A673 (cell line): ENCODE results near the gene CD3G. TPM values are rescaled to one million over a fixed set of nuclear protein-coding genes. Genes with fewer than 3 reads are reported as not detected.

ENCODE experiments used
- Bru-seq: library from RNA; stranded (reverse); fragments of 400-500 nt; gene quantifications from one replicate; lab custom pipeline; 2021; lab: Mats Ljungman, UMichigan
- BruChase-seq, 2 experiments: library from RNA; stranded (reverse); fragments of 400-500 nt; gene quantifications; one replicate each; lab custom pipeline; 2021; lab: Mats Ljungman, UMichigan
- BruUV-seq: library from RNA; stranded (reverse); fragments of 400-500 nt; replicated peaks from 2 replicates; lab custom pipeline; 2021; lab: Mats Ljungman, UMichigan
- CTCF ChIA-PET: fragments of 300-600 bp; sonication (Branson Sonifier 250); formaldehyde crosslinking; loops from one replicate; lab custom pipeline; 2022; ENCODE audit warnings: antibody characterized with exemption; lab: Charles Lee
- POLR2A ChIA-PET: fragments of 300-600 bp; sonication (Branson Sonifier 250); formaldehyde crosslinking; loops from one replicate; lab custom pipeline; 2022; ENCODE audit warnings: antibody characterized with exemption; ENCODE audit not compliant: low non-redundant PET; lab: Charles Lee
- DNase-seq: peaks from one replicate; pipeline ENCODE4 v3.0.0-alpha.2; 2015; ENCODE audit warnings: low spot score
- H3K27ac ChIP-seq: fragments of 200-600 bp; sonication (generic); 2 replicates; pipeline ENCODE4 v1.5.1; 2016; ENCODE audit warnings: mixed run types, low read depth, mild to moderate bottlenecking, mixed read lengths, antibody characterized with exemption, low read length; ENCODE audit not compliant: poor library complexity, severe bottlenecking
- H3K27me3 ChIP-seq: fragments of 200-600 bp; sonication (generic); replicated peaks from 2 replicates; pipeline ENCODE4 v1.6.1; 2017; ENCODE audit warnings: mixed run types, low read depth, mild to moderate bottlenecking, mixed read lengths, antibody characterized with exemption, low read length; ENCODE audit not compliant: insufficient read depth, poor library complexity
- H3K36me3 ChIP-seq: fragments of 200-600 bp; sonication (generic); 2 replicates; pipeline ENCODE4 v1.6.1; 2016; ENCODE audit warnings: mixed run types, mild to moderate bottlenecking, mixed read lengths, antibody characterized with exemption, low read length; ENCODE audit not compliant: insufficient read depth, poor library complexity, severe bottlenecking
- H3K4me1 ChIP-seq: fragments of 200-600 bp; sonication (generic); 2 replicates; pipeline ENCODE4 v1.6.1; 2017; ENCODE audit warnings: mixed run types, mild to moderate bottlenecking, mixed read lengths, antibody characterized with exemption, low read length; ENCODE audit not compliant: insufficient read depth, poor library complexity, severe bottlenecking
- H3K4me3 ChIP-seq: fragments of 200-600 bp; sonication (generic); 2 replicates; pipeline ENCODE4 v1.5.1; 2016; ENCODE audit warnings: low read depth, mixed run types, mild to moderate bottlenecking, mixed read lengths, low read length; ENCODE audit not compliant: poor library complexity, severe bottlenecking
- H3K9me3 ChIP-seq: fragments of 200-600 bp; sonication (generic); 2 replicates; pipeline ENCODE4 v1.6.1; 2016; ENCODE audit warnings: mixed run types, low read depth, mild to moderate bottlenecking, mixed read lengths, antibody characterized with exemption, low read length; ENCODE audit not compliant: poor library complexity, severe bottlenecking
- CTCF ChIP-seq: fragments of 300-800, 200-600 bp; sonication (generic); conservative IDR thresholded peaks from 2 replicates; pipeline ENCODE4 v1.5.1; 2017; ENCODE audit warnings: low read depth, mild to moderate bottlenecking, antibody characterized with exemption, low read length, moderate library complexity, mixed read lengths
- EZH2 ChIP-seq: fragments of 200-600 bp; sonication (generic); IDR thresholded peaks from 2 replicates; pipeline ENCODE4 v1.6.1; 2017; ENCODE audit warnings: borderline replicate concordance, low read depth, mild to moderate bottlenecking, mixed read lengths, antibody characterized with exemption, low read length; ENCODE audit not compliant: poor library complexity, severe bottlenecking
- intact Hi-C: fragments of 100-400 bp; cut with micrococcal nuclease; formaldehyde crosslinking; loops from one replicate; pipeline ENCODE4 v1.10.0; 2022; ENCODE audit not compliant: unreplicated experiment
- long read RNA-seq: library from polyadenylated mRNA; stranded (forward); transcript quantifications from one replicate; pipeline ENCODE4 v2.0.0, GENCODE V29; 2022
- total RNA-seq: library from RNA; stranded (reverse); gene quantifications from 2 replicates; pipeline ENCODE4 v1.2.3, GENCODE V29; 2021

Gene CD3G
- total RNA-seq (not detected in 2 replicates), Bru-seq, nascent RNA (not detected), BruChase-seq, experiment 1, labeled RNA remaining after a 2-hour chase (not detected), BruChase-seq, experiment 2, labeled RNA remaining after a 6-hour chase (not detected)
- long read RNA-seq = 0 reads

GRCh38 chr11:118343981-118344515 is at the start of gene CD3G:
Gene CD3G, plus strand, starts transcription at chr11:118344344. Its CDS starts 80 bp downstream, at chr11:118344424.
- H3K27me3 ChIP-seq = peaks cover 23% of the 10 kb centered on the region
- BruUV-seq = no TSS peak
- no peak for DNase-seq
- no peaks in the 10 kb centered on the region for H3K4me1 ChIP-seq
- intact Hi-C loops = no loop called here
- H3K27ac ChIP-seq = no peak within 1 kb of the TSS
- no peaks in the 10 kb centered on the region for H3K36me3 ChIP-seq
- ChIA-PET POLR2A (no interaction called here), CTCF (no interaction called here)
- H3K9me3 ChIP-seq = no peaks in the 10 kb centered on the region
- no peak within 1 kb of the TSS for H3K4me3 ChIP-seq
- TF ChIP-seq EZH2 (no peak), CTCF (no peak)

GRCh38 chr11:118295199-118295598 is 48.9 kb upstream of the CD3G start:
- POLR2A ChIA-PET = no interaction called here
- H3K36me3 ChIP-seq = no peaks in the 10 kb centered on the region

GRCh38 chr11:118295815-118296454 is 48.2 kb upstream of the CD3G start:
- no peaks in the 10 kb centered on the region for H3K4me1 ChIP-seq
- peak; percentile 48 for DNase-seq
- intact Hi-C loops = loop anchor here (10.0 kb wide), 1 partner anchor 189 kb away; no protein-coding TSS in a partner anchor
- H3K27ac ChIP-seq = no peak overlapping the region
- BruUV-seq = no TSS peak
- H3K27me3 ChIP-seq = peaks cover 22% of the 10 kb centered on the region
- POLR2A ChIA-PET = no interaction called here
- no peak overlapping the region for H3K4me3 ChIP-seq
- TF ChIP-seq CTCF (peak; percentile 69), EZH2 (no peak)
- no peaks in the 10 kb centered on the region for H3K9me3 ChIP-seq
- CTCF ChIA-PET = interaction anchor here (0.8 kb wide), 1 partner anchor 226 kb away, joined by 4 read pairs; no protein-coding TSS in a partner anchor
- H3K36me3 ChIP-seq = no peaks in the 10 kb centered on the region

More at GRCh38 chr11:118295199-118295598, 48.9 kb upstream of the CD3G start:
- Histone ChIP-seq H3K27me3 (peaks cover 15% of the 10 kb centered on the region), H3K27ac (no peak overlapping the region), H3K4me1 (no peaks in the 10 kb centered on the region), H3K9me3 (no peaks in the 10 kb centered on the region), H3K4me3 (no peak overlapping the region)
- CTCF ChIA-PET = interaction anchor here (0.5 to 0.8 kb wide), 2 partner anchors 227 to 274 kb away, joined by 4 read pairs; no protein-coding TSS in a partner anchor
- no TSS peak for BruUV-seq
- TF ChIP-seq CTCF (no peak), EZH2 (no peak)
- DNase-seq = peak; percentile 11
- intact Hi-C loops = loop anchor here (10.0 kb wide), 1 partner anchor 190 kb away; no protein-coding TSS in a partner anchor
